IPS DF 4.7 (cell line): ENCODE results near the gene STARD10.

Experiments used
- DNase-seq: peaks from one replicate; pipeline ENCODE4 v3.0.0-alpha.2; 2013; ENCODE audit warnings: low spot score; ENCODE audit errors: extremely low read depth

The STARD10 gene

DNA sequence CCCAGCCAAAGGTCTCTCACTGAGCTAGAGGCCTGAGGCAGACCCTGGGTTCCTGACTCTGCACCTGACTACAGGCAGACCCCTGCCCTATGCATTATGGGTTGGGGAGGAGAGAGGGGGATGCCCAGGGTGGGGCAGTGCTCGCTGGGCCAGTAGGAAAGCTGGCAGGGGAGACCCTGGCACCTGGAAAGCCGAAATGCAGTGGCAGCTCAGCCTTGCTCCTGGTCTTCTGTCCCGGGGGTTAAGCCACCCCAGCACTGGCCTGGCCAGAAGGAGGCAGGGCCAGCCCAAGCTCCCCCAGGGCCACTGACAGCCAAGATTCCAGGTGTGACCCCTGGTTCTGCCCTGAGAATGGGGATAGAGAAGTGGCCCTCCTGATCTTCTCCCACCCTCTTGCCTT lies 47.0 kb downstream of the STARD10 start:
- DNase-seq: no peak

DNA sequence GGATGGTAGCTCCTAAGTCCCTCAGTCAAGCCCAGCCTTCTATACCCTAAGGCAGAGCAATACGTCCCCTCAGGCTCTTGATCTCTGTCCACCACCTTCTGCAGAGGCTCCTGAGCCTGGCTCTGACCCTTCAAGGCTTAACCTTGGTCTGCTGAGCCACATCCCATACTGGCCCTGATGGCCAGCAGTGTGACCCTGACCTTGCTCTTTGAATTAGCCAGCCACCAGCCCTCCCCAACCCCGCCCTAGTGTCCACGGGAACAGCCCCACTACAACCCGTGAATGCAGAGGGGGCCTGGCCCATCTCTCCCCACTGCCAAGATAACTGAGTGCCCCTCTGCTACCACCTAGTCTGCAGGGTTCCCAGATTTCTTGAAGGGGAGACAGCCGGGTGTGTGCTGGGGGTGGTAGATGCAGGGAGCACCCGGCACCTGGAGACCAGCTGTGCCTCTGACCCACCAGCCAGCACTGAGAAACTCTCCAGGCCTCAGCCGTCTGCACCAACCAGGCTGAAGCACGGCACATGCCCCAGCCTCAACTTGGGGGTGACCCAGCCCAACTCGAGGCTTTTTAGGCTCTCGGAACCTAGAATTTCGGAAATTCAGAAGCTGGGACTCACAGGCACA lies 47.8 kb downstream of the STARD10 start:
- DNase-seq: no peak

DNA sequence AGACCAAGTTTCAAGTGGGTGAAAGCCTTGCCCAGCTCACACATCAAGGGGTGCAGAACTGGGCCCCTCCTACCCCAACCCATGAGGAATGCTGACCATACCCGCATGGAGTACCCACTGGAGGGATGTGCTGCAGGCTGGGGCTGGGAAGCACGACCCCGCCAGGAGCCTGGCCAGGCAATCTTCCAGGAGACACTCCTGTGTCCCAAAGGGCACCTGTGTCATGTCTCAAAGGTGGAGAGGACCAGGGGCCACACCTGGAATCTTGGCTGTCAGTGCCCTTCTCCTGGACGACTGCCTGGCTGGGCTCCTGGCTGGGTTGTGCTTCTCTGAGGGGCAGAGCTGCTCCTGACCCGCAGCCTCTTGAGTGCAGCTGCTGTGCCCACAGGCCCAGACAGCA lies 48.3 kb downstream of the STARD10 start:
- DNase-seq: no peak

- DNase-seq: no peak
Measured at GRCh38 chr11:72744474-72744873, 49.4 kb downstream of the STARD10 start.

- DNase-seq: no peak
Measured at GRCh38 chr11:72743321-72744221, 50.3 kb downstream of the STARD10 start.

GRCh38 chr11:72742513-72743320 lies 51.1 kb downstream of the STARD10 start:
- no peak for DNase-seq

GRCh38 chr11:72741849-72742512 lies 51.9 kb downstream of the STARD10 start:
- no peak for DNase-seq

DNA sequence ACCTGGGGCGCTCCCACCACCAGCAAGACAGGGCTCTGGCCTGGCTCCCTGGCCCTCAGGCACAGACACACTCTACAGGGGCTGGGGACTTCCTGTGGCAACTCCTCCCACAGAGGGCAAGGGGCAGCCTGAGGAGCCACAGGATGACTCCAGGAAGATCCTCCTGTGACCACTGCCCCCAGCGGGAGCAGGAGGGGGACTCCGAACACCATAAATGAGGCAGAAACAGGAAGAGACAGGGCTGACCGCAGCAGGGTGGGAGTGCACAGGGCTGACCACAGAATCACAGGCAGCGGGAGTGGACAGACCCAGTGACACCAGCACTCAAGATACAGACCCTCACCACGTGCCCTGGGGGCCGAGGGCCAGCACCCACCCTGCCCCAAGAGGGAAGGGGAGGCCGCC lies 52.4 kb downstream of the STARD10 start:
- DNase-seq: no peak

GRCh38 chr11:72740562-72741428 lies 53.1 kb downstream of the STARD10 start:
- DNase-seq: no peak

GRCh38 chr11:72740060-72740424 lies 53.8 kb downstream of the STARD10 start:
- no peak for DNase-seq

DNA sequence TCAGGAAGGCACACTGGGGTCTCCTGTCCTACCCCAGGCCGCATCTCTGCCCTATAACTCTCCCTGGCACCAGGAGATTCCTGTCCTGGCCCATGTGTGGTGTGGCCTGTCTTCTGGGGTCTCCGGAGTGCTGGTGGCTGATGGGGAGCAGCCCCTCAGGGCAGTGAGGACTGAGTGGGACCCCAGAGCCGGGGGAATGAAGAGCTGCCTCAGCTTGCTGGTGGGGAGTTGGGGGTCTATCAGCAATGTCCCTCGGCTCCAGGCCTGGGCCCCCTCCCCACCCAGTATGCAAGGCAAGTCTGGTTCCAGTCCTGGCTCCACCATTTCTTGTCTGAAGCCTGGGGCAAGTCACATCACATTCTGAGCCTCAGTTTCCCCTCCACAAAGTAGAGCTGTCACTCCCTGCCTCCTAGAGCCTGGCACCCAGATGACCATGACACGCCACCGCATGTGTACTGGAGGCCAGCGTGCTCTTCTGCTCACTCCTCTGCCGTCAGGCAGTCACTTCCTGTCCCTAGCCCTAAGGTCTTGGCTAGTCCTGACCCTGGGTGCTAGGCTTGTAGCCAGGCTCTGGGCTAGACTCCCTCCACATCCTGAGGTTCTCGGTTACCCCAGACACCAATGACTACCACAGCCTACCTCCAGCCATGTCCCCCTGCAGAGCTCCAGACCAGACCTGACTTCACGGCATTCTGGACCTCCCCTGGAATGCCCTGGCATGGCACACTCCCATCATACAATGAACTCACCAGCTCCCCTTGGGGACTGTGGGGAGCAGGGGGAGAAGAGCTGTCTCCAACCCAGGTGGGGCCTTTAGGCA lies 54.4 kb downstream of the STARD10 start:
- no peak for DNase-seq

GRCh38 chr11:72738199-72739141 lies 55.4 kb downstream of the STARD10 start:
- no peak for DNase-seq

- no peak for DNase-seq
Measured at GRCh38 chr11:72737336-72737735, 56.5 kb downstream of the STARD10 start.

DNA sequence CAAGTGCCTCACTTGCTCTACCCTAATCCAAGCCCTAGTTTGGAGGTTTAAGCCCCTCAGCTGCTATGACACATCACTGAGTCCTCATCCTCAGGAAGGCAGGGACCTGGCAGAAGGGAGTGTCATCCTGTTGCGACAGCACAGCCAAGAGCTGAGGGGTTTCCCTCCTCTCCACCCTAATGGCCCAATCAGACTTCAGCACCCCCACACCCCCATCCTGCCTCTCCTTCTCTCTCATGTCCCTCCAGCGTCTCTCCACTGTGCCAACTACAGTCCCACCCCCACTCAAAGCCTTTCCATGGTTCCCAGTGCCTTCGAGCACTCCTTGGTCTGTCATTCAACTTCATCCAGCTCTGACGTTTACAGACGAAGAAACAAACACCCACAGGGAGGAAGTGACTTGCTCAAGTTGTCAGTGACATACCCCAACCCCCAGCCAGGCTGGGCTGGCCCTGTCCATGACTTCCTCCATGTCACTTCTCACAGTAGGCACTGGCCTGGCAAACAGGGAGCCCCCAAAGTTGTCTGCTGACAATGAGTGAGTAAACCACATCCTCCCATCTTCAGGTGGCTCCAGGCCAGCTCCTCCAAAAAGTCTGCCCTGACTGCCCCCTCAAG lies 57.3 kb downstream of the STARD10 start:
- no peak for DNase-seq

DNA sequence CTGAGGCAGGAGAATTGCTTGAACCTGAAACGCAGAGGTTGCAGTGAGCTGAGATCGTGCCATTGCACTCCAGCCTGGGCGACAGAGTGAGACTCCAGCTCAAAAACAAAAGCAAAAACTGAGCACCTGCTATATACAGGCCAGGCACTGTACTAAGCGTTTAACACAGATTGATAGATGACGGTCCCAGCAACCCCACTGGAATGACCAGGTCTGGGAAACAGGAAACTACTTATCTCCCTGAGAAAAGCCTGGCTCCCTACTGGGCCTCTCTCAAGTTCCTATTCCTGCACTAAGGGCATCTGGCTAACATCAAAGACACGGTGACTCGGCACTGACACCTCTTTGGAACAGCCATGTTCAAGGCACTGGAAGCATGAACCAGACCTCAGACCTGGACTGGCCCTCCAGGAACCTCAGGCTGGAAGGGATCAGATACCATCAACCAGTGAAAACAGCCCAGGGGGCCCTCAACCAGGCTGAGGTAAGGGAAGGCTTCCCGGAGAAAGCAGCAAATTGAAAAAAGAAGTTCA lies 58.3 kb downstream of the STARD10 start:
- DNase-seq: no peak

GRCh38 chr11:72732329-72732728 lies 61.5 kb downstream of the STARD10 start:
- DNase-seq: no peak

DNA sequence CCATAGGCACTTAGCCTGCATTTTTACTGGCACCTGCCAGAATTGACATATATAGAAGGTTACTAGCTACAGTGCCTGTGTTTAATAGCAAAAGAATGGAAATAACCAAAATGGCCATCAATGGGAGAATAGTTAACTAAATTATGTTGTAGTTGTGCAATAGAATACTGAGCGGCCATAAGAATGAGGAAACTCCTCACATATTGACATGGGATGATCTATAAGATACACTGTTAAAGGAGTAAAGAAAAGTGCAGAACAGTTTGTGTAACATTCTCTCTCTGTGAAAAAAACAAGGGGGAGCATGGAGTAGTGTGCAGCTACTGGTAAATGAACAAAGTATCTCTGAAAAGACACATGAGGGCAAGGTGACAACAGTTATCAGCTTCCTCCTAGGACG lies 63.1 kb downstream of the STARD10 start:
- no peak for DNase-seq

DNA sequence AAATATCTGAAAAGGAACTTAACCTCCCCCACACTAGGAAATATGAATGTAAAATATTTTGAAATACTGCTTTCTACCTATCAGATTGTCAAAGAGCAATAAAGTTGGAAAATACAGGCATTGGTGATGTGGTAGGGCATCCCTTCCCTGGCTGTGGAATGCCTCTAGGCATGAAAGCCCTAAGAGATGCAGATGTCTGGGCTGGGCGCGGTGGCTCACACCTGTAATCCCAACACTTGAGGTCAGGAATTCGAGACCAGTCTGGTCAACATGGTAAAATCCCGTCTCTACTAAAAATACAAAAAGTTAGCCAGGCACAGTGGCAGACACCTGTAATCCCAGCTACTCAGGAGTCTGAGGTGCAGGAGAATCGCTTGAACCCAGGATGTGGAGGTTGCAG lies 63.6 kb downstream of the STARD10 start:
- DNase-seq: no peak
